Transverse colon (tissue), 4 donors: ENCODE data around the gene COMMD1. TPM values are rescaled to one million over a fixed set of nuclear protein-coding genes. Genes with fewer than 3 reads are reported as not detected.

Experiments used
- DNase-seq: peaks from one replicate; pipeline ENCODE4 v3.0.0-alpha.2; 2019
- H3K27ac ChIP-seq, 4 donors: fragments of 200-600 bp; sonication (generic); 2 replicates each; pipeline ENCODE4 v1.5.1; 2016 to 2018; ENCODE audit warnings: inconsistent platforms in 4 of 4
- H3K27me3 ChIP-seq: fragments of 200-600 bp; sonication (generic); 2 replicates; pipeline ENCODE4 v1.5.1; 2017; ENCODE audit warnings: inconsistent platforms
- H3K36me3 ChIP-seq, 4 donors: fragments of 200-600 bp; sonication (generic); 2 replicates each; pipeline ENCODE4 v1.5.1; 2017 to 2019; ENCODE audit warnings: inconsistent platforms in 4 of 4
- H3K4me1 ChIP-seq, 4 donors: fragments of 200-600 bp; sonication (generic); 2 replicates each; pipeline ENCODE4 v1.5.1; 2017 to 2020; ENCODE audit warnings: inconsistent platforms in 4 of 4
- H3K4me3 ChIP-seq, 4 donors: fragments of 200-600 bp; sonication (generic); 1 replicate in 1 of 4; 2 replicates in 3 of 4; pipeline versions ENCODE4 v1.5.1 to v1.6.1; 2017 to 2019; ENCODE audit warnings: inconsistent platforms in 4 of 4
- H3K9me3 ChIP-seq, 2 donors: fragments of 200-600 bp; sonication (generic); 2 replicates each; pipeline ENCODE4 v1.5.1; 2017 to 2019; ENCODE audit warnings: inconsistent platforms in 2 of 2
- EP300 ChIP-seq: sonication (generic); formaldehyde crosslinking; IDR thresholded peaks from one replicate; pipeline ENCODE4 v1.6.1; 2017; ENCODE audit warnings: antibody characterized with exemption, low read depth
- POLR2A ChIP-seq: fragments of 450-650 bp; IDR thresholded peaks from one replicate; pipeline ENCODE4 v1.6.1; 2016; ENCODE audit warnings: antibody characterized with exemption, mild to moderate bottlenecking, moderate library complexity
- POLR2AphosphoS5 ChIP-seq, 3 donors: sonication (generic); formaldehyde crosslinking; IDR thresholded peaks; one replicate each; pipeline ENCODE4 v1.6.1; 2016; ENCODE audit warnings: antibody characterized with exemption in 3 of 3
- WGBS, 2 donors: methylation state at CpG; one replicate each; pipeline ENCODE4 v1.1.5; 2018; ENCODE audit warnings: low coverage in 1 of 2; 5-methylcytosine and 5-hydroxymethylcytosine counted together
- in situ Hi-C, 4 donors: fragments of 200-750 bp; cut with MboI; loops; one replicate each; pipeline versions ENCODE4 v1.15.0 to v1.15.1; 2017; ENCODE audit warnings: low sequenced_read_pairs in 3 of 4, low pct_ligation_motif_present in 1 of 4, low pct_unique_long_range_greater_than_20kb in 1 of 4
- intact Hi-C: fragments of 100-400 bp; cut with DNase I; formaldehyde crosslinking; loops from one replicate; pipeline ENCODE4 v1.15.1; 2023; ENCODE audit warnings: low total_unique reads
- total RNA-seq, 4 donors: library from RNA; depleted of rRNA; stranded (reverse); fragments of >200 nt; gene quantifications; one replicate each; pipeline ENCODE4 v1.1.0, GENCODE V29; 2016
- TF ChIP-seq, protein P1 (sequence below), 5 experiments: fragments of 200-600 bp in 3 of 5; fragments of 450-650 bp in 2 of 5; sonication (generic) in 3 of 5; IDR thresholded peaks; 1 replicate in 2 of 5; 2 replicates in 3 of 5; pipeline ENCODE4 v1.5.1; 2016 to 2017; ENCODE audit warnings: antibody characterized with exemption in 5 of 5, inconsistent platforms in 3 of 5, mild to moderate bottlenecking in 2 of 5, moderate library complexity in 1 of 5

COMMD1 gene
- total RNA-seq, 4 donors from 2014 or later, result 28.9 to 61.0 (median 36.8) TPM

DNA sequence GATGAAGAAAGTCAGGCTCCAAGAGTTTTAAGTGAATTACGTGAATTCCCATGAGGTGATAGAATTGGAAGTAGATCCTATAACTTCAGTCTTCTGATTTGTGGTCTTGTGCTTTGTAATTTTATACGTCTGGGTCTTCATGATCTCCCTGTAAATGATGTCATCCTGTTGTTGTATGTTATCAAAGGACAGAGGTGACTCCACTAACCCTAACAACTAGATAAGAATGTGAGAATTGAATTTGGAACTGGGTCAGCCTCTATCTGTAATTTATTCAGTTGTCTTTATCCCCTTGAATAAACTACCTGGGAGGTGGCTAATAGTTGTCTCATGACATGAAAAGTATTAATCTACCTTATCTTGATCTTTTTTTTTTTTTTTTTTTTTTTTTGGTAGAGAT, 204.1 kb downstream of the COMMD1 start:
- WGBS, 2 donors, result 90 to 91% methylated on average over 2 of the region's 2 CpGs
- no peak for DNase-seq
- H3K27me3 ChIP-seq, result no peaks in the 10 kb centered on the region
- peaks cover 0 to 9% (median 3%) of the 10 kb centered on the region in 4 donors for H3K4me1 ChIP-seq
- H3K27ac ChIP-seq, result no peak overlapping the region
- intact Hi-C loops (no loop called here), in situ Hi-C loops (no loop called here)
- H3K4me3 ChIP-seq, result no peak overlapping the region
- H3K9me3 ChIP-seq, result no peaks in the 10 kb centered on the region
- no peaks in the 10 kb centered on the region for H3K36me3 ChIP-seq
- no peak for TF ChIP-seq POLR2A
- no peak for TF ChIP-seq POLR2AphosphoS5 (IDR thresholded peaks at IDR 0.05)
- TF ChIP-seq EP300, result no peak
- TF ChIP-seq, protein P1, sequence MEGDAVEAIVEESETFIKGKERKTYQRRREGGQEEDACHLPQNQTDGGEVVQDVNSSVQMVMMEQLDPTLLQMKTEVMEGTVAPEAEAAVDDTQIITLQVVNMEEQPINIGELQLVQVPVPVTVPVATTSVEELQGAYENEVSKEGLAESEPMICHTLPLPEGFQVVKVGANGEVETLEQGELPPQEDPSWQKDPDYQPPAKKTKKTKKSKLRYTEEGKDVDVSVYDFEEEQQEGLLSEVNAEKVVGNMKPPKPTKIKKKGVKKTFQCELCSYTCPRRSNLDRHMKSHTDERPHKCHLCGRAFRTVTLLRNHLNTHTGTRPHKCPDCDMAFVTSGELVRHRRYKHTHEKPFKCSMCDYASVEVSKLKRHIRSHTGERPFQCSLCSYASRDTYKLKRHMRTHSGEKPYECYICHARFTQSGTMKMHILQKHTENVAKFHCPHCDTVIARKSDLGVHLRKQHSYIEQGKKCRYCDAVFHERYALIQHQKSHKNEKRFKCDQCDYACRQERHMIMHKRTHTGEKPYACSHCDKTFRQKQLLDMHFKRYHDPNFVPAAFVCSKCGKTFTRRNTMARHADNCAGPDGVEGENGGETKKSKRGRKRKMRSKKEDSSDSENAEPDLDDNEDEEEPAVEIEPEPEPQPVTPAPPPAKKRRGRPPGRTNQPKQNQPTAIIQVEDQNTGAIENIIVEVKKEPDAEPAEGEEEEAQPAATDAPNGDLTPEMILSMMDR (IDR thresholded peaks at IDR 0.05), result no peak

GRCh38 chr2:62110415-62111025, 205.0 kb downstream of the COMMD1 start:
- DNase-seq, result no peak
- H3K4me3 ChIP-seq, result no peak overlapping the region
- H3K4me1 ChIP-seq, result peaks cover 0 to 9% (median 3%) of the 10 kb centered on the region in 4 donors
- H3K36me3 ChIP-seq, result no peaks in the 10 kb centered on the region
- intact Hi-C loops (no loop called here), in situ Hi-C loops (no loop called here)
- H3K27me3 ChIP-seq, result no peaks in the 10 kb centered on the region
- WGBS, 2 donors, result 73% methylated on average over 4 of the region's 4 CpGs
- TF ChIP-seq POLR2A (no peak), EP300 (no peak), POLR2AphosphoS5 (IDR thresholded peaks at IDR 0.05) (no peak)
- TF ChIP-seq, protein P1 (IDR thresholded peaks at IDR 0.05), result no peak
- no peak overlapping the region for H3K27ac ChIP-seq
- no peaks in the 10 kb centered on the region for H3K9me3 ChIP-seq

DNA sequence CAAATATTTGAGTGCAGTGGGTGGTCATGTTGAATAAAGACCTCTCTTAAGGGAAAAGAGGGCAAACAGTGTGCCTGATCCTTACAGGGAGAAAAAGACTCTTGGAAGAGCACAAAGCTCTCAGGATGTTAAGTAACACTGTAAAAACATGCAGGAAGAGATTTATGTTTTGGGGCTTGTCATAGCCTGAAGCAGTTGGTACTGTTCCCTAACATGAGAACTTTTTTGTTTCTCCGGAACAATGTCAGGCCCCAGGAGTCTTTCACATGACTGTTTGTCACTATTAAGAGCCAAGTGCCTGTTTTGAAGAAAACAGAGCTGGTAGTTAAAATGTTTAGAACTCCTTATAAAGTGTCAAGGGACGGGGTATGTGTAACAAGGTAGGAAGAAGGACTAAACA, 206.7 kb downstream of the COMMD1 start:
- DNase-seq, result no peak
- peak; percentile 39 to 60 (median 59) for TF ChIP-seq POLR2AphosphoS5 (IDR thresholded peaks at IDR 0.05)
- TF ChIP-seq POLR2A, result no peak
- TF ChIP-seq EP300, result no peak
- TF ChIP-seq, protein P1 (IDR thresholded peaks at IDR 0.05), result no peak
- in situ Hi-C loops, result no loop called here
- Histone ChIP-seq H3K4me3 (no peak overlapping the region), H3K27me3 (no peaks in the 10 kb centered on the region), H3K27ac (peak overlapping the region in 2 of 4 donors; percentile 33 to 63), H3K36me3 (no peaks in the 10 kb centered on the region), H3K9me3 (no peaks in the 10 kb centered on the region), H3K4me1 (peaks cover 0 to 9% (median 3%) of the 10 kb centered on the region in 4 donors)
- intact Hi-C loops, result no loop called here
- 53 to 69% methylated on average over 2 of the region's 2 CpGs for WGBS, 2 donors

DNA sequence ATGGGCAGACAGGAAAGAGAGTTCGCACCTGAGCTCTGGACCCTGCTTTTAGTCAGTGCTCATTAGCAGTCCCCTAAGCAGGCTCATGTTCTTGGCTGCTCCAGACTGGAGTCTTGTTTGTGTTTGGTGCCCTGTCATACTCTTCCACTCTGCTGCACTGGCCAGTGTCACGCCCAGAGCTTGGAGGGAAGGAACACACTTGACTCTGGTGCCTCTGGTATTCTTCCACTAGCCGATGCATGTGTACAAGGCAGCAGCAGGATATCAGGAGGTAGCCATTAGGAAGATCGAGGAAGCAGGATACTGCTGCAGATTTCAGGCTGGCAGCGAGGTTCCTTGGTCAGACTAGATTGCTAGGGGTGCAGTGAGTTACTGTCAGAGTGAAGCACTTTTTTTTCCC, 209.1 kb downstream of the COMMD1 start:
- WGBS, 2 donors, result 82 to 93% methylated on average over 4 to 5 of the region's 5 CpGs
- H3K36me3 ChIP-seq, result no peaks in the 10 kb centered on the region
- intact Hi-C loops (no loop called here), in situ Hi-C loops (no loop called here)
- no peaks in the 10 kb centered on the region for H3K9me3 ChIP-seq
- no peaks in the 10 kb centered on the region for H3K27me3 ChIP-seq
- no peak overlapping the region for H3K27ac ChIP-seq
- DNase-seq, result no peak
- H3K4me1 ChIP-seq, result peaks cover 0 to 9% (median 3%) of the 10 kb centered on the region in 4 donors
- no peak for TF ChIP-seq EP300
- TF ChIP-seq POLR2AphosphoS5 (IDR thresholded peaks at IDR 0.05), result peak in 1 of 3 donors; percentile 35
- H3K4me3 ChIP-seq, result no peak overlapping the region

- peaks cover 0 to 7% (median under 1%) of the 10 kb centered on the region in 4 donors for H3K4me1 ChIP-seq
- H3K4me3 ChIP-seq, result no peak overlapping the region
- WGBS, 2 donors, result 85 to 100% methylated on average over 1 to 3 of the region's 3 CpGs
- no peaks in the 10 kb centered on the region for H3K9me3 ChIP-seq
- no peak for DNase-seq
- no peak overlapping the region for H3K27ac ChIP-seq
- TF ChIP-seq, protein P1 (IDR thresholded peaks at IDR 0.05), result no peak
- no peak for TF ChIP-seq POLR2AphosphoS5 (IDR thresholded peaks at IDR 0.05)
- TF ChIP-seq POLR2A, result no peak
- TF ChIP-seq EP300, result no peak
- in situ Hi-C loops (no loop called here), intact Hi-C loops (no loop called here)
- no peaks in the 10 kb centered on the region for H3K36me3 ChIP-seq
- H3K27me3 ChIP-seq, result no peaks in the 10 kb centered on the region
Observed at GRCh38 chr2:62116983-62117382, 211.5 kb downstream of the COMMD1 start.
